ENCODE measurements around the gene CACNA1S. TPM values are rescaled to one million over a fixed set of nuclear protein-coding genes. Genes with fewer than 3 reads are reported as not detected.

CACNA1S gene
- total RNA-seq, 2 experiments from 2014 or later = not detected

DNA sequence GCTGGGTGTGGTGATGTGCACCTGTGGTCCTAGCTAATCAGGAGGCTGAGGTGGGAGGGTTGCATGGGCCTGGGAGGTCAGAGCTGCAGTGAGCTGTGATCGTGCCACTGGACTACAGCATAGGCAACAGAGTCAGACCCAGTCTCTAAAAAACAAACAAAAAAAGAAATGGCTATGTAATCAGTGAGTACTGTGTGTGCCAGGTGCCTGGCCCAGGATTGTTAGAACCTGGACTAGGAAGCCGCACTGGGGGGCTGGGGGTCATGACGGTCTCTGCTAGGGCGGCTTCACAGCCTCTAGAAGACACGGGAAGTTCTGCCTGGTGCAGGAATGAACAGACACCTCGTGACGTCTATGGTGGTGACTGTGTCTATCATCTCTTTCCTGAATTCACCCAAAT, 33.6 kb upstream of the CACNA1S start:
- no peak for TF ChIP-seq EZH2phosphoT487 (IDR thresholded peaks at IDR 0.05; ENCODE audit: borderline replicate concordance, low read depth, low read length)
- TF ChIP-seq, protein P1, sequence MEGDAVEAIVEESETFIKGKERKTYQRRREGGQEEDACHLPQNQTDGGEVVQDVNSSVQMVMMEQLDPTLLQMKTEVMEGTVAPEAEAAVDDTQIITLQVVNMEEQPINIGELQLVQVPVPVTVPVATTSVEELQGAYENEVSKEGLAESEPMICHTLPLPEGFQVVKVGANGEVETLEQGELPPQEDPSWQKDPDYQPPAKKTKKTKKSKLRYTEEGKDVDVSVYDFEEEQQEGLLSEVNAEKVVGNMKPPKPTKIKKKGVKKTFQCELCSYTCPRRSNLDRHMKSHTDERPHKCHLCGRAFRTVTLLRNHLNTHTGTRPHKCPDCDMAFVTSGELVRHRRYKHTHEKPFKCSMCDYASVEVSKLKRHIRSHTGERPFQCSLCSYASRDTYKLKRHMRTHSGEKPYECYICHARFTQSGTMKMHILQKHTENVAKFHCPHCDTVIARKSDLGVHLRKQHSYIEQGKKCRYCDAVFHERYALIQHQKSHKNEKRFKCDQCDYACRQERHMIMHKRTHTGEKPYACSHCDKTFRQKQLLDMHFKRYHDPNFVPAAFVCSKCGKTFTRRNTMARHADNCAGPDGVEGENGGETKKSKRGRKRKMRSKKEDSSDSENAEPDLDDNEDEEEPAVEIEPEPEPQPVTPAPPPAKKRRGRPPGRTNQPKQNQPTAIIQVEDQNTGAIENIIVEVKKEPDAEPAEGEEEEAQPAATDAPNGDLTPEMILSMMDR (conservative IDR thresholded peaks at IDR 0.05; ENCODE audit: low read length) = no peak
- no TSS peak for BruUV-seq (replicated peaks)
- no peaks in the 10 kb centered on the region for H3K79me2 ChIP-seq (ENCODE audit: insufficient read depth, low read depth, low read length)
- ChIA-PET CTCF (ENCODE audit: unreplicated experiment) (interaction anchor here (1.2 kb wide), 1 partner anchor 25 kb away, joined by 3 read pairs; no protein-coding TSS in a partner anchor), POLR2A (interaction anchor here (0.6 to 1.3 kb wide), 2 partner anchors 12 to 21 kb away, joined by 3 read pairs; no protein-coding TSS in a partner anchor)
- peaks cover 42% of the 10 kb centered on the region; the same call in 1 of the 2 replicates for H3K36me3 ChIP-seq (ENCODE audit: insufficient read depth, low read length)
- no peak for DNase-seq (ENCODE audit: low spot score)
- H3K27ac ChIP-seq (ENCODE audit: low read depth, low read length, poor library complexity, severe bottlenecking) = no peak overlapping the region
- no peak overlapping the region for H3K4me3 ChIP-seq (ENCODE audit: low read depth, low read length, poor library complexity, severe bottlenecking)
- no peaks in the 10 kb centered on the region for H4K20me1 ChIP-seq (ENCODE audit: insufficient read depth, low read length)
- no peaks in the 10 kb centered on the region for H3K9me3 ChIP-seq (ENCODE audit: low read length)
- H3K4me2 ChIP-seq (ENCODE audit: low read length) = no peak overlapping the region
- H3K9me2 ChIP-seq (ENCODE audit: insufficient read depth, low read length) = no peaks in the 10 kb centered on the region
- no peak overlapping the region for H2AFZ ChIP-seq (ENCODE audit: low read length)
- no peaks in the 10 kb centered on the region for H3K4me1 ChIP-seq (ENCODE audit: insufficient read depth, low read length, poor library complexity, severe bottlenecking)
- intact Hi-C loops (cut with micrococcal nuclease; ENCODE audit: unreplicated experiment) = no loop called here

DNA sequence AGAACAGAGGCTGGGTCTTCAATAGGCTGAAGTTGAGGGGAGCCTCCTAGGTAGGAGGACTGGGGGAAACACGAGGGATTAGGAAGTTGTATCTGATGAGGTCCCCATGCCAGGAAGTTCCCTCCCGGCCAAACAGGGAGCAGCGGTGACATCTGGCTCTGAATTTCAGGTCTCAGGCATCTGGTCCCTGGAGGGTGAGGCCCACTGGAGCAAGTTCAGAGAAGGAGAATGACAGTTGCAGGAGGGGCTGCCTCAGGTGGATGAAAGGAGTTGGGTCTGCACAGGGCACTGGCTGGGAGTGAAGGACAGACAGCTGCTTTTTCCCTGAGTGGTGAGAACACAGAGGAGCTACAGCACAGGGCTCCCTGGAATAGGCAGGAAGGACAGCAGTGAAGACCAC, 32.9 kb upstream of the CACNA1S start:
- H3K4me2 ChIP-seq (ENCODE audit: low read length) = no peak overlapping the region
- H3K27ac ChIP-seq (ENCODE audit: low read depth, low read length, poor library complexity, severe bottlenecking) = no peak overlapping the region
- DNase-seq (ENCODE audit: low spot score) = no peak
- peaks cover 42% of the 10 kb centered on the region; the same call in 1 of the 2 replicates for H3K36me3 ChIP-seq (ENCODE audit: insufficient read depth, low read length)
- TF ChIP-seq, protein P1 (conservative IDR thresholded peaks at IDR 0.05; ENCODE audit: low read length) = no peak
- TF ChIP-seq EZH2phosphoT487 (IDR thresholded peaks at IDR 0.05; ENCODE audit: borderline replicate concordance, low read depth, low read length) = no peak
- no peaks in the 10 kb centered on the region for H4K20me1 ChIP-seq (ENCODE audit: insufficient read depth, low read length)
- intact Hi-C loops (cut with micrococcal nuclease; ENCODE audit: unreplicated experiment) = no loop called here
- H3K79me2 ChIP-seq (ENCODE audit: insufficient read depth, low read depth, low read length) = no peaks in the 10 kb centered on the region
- ChIA-PET CTCF (ENCODE audit: unreplicated experiment) (no interaction called here), POLR2A (interaction anchor here (0.7 to 1.3 kb wide), 2 partner anchors 11 to 72 kb away, joined by 3 read pairs; no protein-coding TSS in a partner anchor)
- no peaks in the 10 kb centered on the region for H3K4me1 ChIP-seq (ENCODE audit: insufficient read depth, low read length, poor library complexity, severe bottlenecking)
- no TSS peak for BruUV-seq (replicated peaks)
- H3K9me3 ChIP-seq (ENCODE audit: low read length) = no peaks in the 10 kb centered on the region
- H3K4me3 ChIP-seq (ENCODE audit: low read depth, low read length, poor library complexity, severe bottlenecking) = no peak overlapping the region
- no peaks in the 10 kb centered on the region for H3K9me2 ChIP-seq (ENCODE audit: insufficient read depth, low read length)
- H2AFZ ChIP-seq (ENCODE audit: low read length) = no peak overlapping the region

DNA sequence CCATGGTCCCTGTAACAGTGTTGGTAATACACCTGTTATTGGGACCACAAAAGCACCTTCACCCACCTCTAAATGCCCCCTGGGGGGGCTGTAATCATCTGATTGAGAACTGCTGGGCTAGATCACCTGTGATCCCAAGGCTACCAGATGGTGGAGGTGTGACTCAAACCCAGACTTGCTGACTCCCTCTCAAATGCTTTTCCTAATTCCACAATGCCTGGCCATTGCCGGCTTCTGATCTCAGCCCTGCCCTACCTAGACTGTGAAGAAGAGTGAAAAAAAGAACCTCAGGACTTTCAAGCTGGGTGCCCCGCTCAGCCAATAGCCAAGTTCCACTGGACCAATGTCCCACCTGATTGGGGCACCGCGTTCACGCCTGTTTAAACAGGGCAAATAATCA, 32.5 kb upstream of the CACNA1S start:
- no peak for DNase-seq (ENCODE audit: low spot score)
- Histone ChIP-seq H2AFZ (ENCODE audit: low read length) (no peak overlapping the region), H3K9me2 (ENCODE audit: insufficient read depth, low read length) (no peaks in the 10 kb centered on the region), H3K9me3 (ENCODE audit: low read length) (no peaks in the 10 kb centered on the region), H3K4me1 (ENCODE audit: insufficient read depth, low read length, poor library complexity, severe bottlenecking) (no peaks in the 10 kb centered on the region), H3K4me2 (ENCODE audit: low read length) (no peak overlapping the region), H3K36me3 (ENCODE audit: insufficient read depth, low read length) (peaks cover 40% of the 10 kb centered on the region; the same call in 1 of the 2 replicates), H3K27ac (ENCODE audit: low read depth, low read length, poor library complexity, severe bottlenecking) (no peak overlapping the region), H3K4me3 (ENCODE audit: low read depth, low read length, poor library complexity, severe bottlenecking) (no peak overlapping the region), H3K79me2 (ENCODE audit: insufficient read depth, low read depth, low read length) (no peaks in the 10 kb centered on the region), H4K20me1 (ENCODE audit: insufficient read depth, low read length) (no peaks in the 10 kb centered on the region)
- TF ChIP-seq EZH2phosphoT487 (IDR thresholded peaks at IDR 0.05; ENCODE audit: borderline replicate concordance, low read depth, low read length) = no peak
- TF ChIP-seq, protein P1 (conservative IDR thresholded peaks at IDR 0.05; ENCODE audit: low read length) = no peak
- POLR2A ChIA-PET = interaction anchor here (0.7 kb wide), 1 partner anchor 73 kb away, joined by 3 read pairs; no protein-coding TSS in a partner anchor
- CTCF ChIA-PET (ENCODE audit: unreplicated experiment) = no interaction called here
- BruUV-seq (replicated peaks) = no TSS peak
- intact Hi-C loops (cut with micrococcal nuclease; ENCODE audit: unreplicated experiment) = no loop called here
